ENCODE measurements around the gene RGS17.

RGS17 gene

GRCh38 chr6:153076431-153076830 lies 54.7 kb downstream of the RGS17 start:
- no peak for DNase-seq

- DNase-seq = no peak
Observed at GRCh38 chr6:153074761-153075160, 56.3 kb downstream of the RGS17 start.

- DNase-seq = no peak
Observed at GRCh38 chr6:153073841-153074240, 57.2 kb downstream of the RGS17 start.

DNA sequence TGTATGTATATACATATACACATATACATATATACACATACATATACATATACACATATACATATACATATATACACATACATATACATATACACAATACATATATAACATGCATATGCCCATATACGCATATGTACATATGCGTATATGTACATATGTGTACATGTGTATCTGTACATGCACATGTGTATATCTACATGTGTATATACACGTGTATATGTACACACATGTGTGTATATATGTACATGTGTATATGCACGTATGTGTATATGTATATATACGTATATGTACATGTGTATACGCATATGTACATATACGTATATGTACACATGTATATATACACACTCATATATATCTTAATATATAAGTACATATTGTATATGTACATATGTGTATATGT lies 60.3 kb downstream of the RGS17 start:
- no peak for DNase-seq

DNA sequence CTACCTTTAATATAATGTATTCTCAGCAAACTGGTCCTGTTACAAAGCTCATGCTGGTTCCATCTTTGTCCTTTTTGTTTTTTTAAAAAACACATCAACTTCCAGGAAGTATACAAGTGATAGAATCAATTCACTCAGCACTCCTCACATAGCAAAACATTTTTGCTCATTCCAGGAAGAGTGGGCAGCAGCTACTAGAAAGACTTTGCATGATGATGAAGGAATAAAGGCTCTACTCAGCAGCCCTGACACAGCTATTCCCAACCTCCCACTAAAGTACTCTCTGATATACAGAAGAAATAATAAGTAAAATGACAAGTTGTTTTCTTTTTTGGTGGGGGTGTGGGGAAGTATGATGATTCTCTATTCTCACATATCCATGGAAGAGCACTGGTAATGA lies 61.2 kb downstream of the RGS17 start:
- no peak for DNase-seq

DNA sequence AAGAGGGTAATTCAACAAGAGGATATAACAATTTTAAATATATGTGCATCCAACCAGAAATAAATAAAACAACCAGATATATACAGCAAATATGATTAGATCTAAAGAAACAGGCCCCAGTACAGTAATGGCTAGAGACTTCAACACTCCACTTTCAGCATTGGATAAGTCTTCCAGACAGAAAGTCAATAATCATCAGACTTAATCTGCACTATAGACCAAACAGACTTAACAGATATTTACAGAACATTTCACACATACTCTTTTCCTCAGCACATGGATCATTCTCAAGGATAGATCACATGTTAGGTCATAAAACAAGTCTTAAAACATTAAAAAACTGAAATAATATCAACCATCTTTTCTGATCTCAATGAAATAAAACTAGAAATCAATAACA lies 65.9 kb downstream of the RGS17 start:
- no peak for DNase-seq

DNA sequence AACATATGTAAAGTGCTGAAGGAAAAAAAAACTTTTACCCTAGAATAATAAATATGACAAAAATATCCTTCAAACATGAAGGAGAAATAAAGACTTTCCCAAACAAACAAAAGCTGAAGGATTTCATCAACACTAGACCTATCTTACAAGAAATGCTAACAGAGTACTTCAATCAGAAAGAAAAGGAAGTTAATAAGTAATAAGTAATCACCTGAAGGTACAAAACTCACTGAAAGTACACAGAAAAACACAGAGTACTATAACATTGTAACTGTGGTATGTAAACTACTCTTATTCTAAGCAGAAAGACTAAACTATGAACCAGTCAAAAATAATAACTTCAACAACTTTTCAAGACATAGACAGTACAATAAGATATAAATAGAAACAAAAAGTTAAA lies 67.1 kb downstream of the RGS17 start:
- DNase-seq = no peak

DNA sequence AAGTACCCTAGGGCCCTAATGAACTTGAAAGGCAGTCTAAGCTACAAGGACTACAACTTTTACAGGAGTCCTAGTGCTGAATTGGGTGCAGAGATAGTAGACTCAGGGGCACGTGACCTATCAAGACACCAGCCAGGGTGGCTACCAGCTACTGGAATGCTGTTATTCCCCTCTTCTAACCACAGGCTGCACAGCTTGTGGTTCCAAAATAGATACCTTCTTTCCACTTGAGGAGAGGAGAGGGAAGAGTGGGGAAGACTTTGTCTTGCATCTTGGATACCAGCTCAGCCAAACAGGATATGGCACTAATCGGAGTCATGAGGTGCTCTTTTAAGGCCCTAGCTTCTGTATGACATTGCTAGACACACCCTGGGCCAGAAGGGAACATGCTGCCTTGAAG lies 68.6 kb downstream of the RGS17 start:
- DNase-seq = no peak

GRCh38 chr6:153059757-153060156 lies 71.3 kb downstream of the RGS17 start:
- no peak for DNase-seq

GRCh38 chr6:153059311-153059710 lies 71.8 kb downstream of the RGS17 start:
- no peak for DNase-seq

DNA sequence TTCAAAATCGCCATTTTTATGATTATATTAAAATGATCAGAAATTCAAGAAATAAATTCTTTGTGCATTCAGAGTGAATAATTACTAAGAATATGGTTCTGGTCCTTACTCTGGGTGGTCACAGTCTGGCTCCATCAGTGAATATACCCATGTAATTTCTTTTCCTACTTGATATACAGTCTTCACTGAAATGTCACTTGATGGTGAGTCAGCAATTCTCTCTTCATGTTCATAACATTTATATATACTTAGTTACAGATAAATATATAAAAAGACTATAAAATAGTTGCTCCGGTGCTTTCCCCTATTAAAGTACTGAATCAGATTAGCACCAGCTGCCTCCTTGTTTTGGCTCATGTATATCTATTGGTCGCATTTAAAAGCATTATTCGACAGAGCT lies 72.2 kb downstream of the RGS17 start:
- no peak for DNase-seq

DNA sequence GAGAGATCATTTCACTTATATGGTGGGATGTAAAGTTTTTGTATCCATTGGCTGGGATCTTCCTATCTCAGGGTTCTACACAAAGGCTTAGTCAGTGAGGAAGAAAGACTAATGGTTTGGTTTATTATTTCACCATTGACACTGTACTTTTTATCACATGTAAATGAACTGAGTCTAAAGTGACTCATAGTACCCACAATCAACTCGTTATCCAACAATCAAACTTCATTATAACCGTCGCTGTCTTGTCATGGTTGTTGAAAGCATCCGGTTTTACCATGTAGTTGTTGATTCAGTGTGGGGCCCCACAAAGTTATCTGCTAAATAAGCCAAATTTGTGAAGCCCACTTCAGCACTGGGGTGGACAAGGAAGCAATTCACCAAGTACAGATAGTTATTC lies 72.8 kb downstream of the RGS17 start:
- no peak for DNase-seq

DNA sequence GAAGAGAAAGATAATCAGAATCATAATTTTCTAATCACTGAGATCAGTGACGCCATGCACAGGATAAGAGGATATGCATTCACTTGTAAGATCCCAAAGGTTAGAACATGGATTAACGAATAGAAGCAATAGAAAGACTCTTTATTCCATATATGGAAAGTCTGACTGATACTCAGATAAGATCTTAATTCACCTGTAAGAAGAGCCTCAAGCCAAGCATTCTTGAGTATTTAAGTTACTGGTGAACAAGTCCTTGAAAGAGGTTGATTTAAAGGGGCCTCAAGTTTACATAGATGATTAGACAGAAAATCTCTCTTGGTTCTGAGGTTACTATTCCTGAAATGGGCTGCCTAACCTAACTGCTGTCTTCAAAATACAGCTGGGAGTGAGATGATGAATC lies 74.8 kb downstream of the RGS17 start:
- peak; percentile 28 for DNase-seq

DNA sequence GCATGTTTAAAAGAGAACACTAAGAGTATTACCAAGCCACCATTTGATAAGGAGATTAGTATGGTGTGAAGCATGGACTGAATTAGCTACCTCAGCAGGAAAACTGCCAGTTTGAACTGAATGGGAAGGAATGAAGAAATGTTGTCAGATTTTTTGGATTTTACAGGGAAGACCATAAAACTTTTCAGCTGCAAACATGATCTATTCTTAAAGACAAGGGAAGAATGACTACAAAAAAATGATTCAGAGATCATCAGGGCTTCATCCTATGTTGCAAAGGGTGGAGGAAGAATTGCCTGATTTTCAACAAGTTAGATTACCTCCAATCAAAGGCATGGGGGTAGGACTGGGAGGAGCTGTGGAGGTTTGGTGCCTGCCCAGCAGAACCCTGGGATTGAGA lies 79.3 kb downstream of the RGS17 start:
- DNase-seq = no peak

GRCh38 chr6:153048631-153049030 lies 82.5 kb downstream of the RGS17 start:
- DNase-seq = no peak

GRCh38 chr6:153047386-153047785 lies 83.7 kb downstream of the RGS17 start:
- DNase-seq = no peak

- no peak for DNase-seq
Observed at GRCh38 chr6:153045271-153045670, 85.8 kb downstream of the RGS17 start.

DNA sequence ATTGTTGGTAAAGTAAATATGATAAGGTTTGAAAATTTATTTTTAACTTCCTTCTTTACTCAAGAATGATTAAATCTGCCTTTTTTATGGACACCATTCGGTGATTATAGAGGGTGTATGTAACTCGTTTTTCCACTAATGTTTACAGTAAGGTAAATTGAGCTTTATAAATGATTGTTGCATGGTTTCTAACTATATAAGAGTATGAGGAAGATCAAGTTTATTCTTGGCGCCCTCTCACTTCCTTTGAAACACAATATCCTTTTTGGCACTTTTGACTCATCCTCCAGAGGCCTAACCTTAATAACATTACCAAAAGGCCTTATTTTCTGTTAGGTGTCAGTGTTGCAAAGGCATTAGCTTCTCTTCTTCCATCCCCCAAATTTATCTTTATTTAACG lies 86.8 kb downstream of the RGS17 start:
- no peak for DNase-seq

- no peak for DNase-seq
Observed at GRCh38 chr6:153043719-153044118, 87.4 kb downstream of the RGS17 start.

DNA sequence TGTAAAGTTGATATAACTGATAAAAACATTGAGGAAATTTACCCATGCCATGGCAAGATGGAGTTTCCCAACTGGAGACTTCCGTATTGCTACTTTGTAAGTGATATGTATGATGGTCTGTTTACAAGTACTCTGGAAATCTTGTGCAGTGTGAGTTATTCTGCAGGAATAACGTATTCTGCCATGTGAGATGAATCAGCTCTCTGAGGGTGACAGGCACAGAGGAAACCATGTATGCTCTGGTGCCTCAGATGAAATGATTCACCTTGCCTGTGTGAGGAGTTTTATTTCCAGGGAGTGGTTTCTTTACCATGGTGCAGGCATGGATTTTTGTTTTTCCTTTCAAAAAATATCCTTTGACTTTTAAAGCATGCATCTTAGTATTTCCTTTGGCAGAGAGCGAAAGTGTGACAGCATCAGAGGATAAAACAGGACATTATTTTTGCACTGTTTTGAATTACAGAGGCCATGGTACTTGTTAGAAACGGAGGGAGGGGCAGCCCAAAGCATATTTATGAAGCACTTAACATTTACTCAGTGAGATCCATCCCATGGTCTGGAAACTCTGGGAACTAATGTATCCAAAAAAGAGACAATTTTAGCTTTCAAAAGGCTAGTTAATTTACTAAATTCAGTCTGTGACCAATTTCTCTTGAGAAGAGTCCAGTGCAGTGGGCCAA lies 92.6 kb downstream of the RGS17 start:
- no peak for DNase-seq

DNA sequence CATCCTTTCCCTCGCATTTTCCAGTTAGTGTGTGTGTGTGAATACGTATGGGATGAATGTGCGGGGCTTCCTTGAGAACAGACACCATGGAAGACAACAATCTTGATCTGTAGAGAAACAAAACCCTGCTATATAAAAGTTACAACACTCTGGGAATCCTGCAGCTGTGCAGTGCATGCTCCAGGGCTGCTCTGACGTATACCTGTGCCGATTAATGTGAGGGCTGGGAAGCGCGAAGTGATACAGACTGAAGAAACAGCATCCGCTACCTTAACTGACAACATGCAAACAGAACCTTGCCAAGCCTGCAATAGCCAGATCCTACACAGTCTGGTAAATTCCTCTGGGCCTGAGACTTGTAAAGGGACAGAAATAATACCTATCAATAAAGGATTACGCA lies 96.9 kb downstream of the RGS17 start:
- DNase-seq = no peak

GRCh38 chr6:153032255-153032882 lies 98.7 kb downstream of the RGS17 start:
- peak; percentile 7 for DNase-seq

- no peak for DNase-seq
Observed at GRCh38 chr6:153031335-153031955, 99.6 kb downstream of the RGS17 start.

DNA sequence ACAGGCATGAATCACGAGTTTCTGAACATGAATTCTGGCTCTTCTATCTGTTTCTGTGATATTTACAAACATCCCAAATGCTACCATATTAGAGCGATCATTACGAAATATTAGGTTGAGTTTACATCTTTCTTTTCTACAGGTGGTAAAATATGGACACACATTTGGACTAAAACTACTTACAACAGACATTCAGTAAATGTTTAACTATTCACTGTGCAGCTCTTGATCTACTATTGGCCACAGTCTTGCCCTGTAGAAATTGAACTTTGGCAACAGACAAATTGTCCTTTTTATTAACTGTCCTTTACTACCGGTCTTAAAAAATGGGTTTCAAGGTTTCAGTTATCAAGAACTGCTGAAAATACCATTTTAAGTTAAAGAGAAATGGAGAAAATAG lies 102.1 kb downstream of the RGS17 start:
- no peak for DNase-seq

DNA sequence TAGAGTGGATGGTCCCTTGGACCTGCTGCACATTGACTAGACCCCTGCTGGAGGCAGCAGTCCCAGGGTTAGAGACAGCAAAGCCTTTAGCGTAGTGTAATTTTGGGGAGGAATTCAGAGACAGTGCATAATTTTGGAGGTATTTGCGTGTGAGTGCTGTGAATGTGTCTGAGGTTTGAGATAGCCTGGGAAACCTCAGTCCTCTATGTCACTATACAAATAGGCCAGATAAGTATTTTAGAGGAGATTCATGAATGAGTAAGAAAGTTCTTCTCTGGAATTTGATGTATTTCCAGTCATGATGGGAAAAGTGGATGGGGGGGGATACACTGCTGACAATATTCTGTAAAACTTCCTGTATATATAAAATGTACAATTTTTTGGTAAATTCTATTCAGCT lies 102.8 kb downstream of the RGS17 start:
- no peak for DNase-seq
